ENCODE results near the gene SLC35F4.

SLC35F4 gene

DNA sequence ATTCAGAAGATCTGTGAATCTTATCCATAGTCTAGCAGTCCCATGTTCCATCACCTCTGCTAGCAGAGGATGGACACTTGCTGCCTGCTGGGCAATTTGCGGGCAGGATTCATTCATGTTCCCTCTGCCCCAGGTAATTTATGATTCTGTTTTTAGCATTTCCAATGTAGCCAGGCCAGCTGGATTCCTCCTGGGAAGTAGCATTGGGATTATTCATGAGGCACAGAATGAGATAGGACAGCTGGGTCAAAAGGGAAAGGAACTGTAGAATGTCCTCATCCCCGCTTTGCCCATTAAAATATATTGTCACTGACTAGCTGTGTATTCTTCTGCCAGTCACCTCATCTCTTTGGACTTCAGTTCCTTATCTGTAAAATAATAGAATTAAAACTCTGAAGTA lies 68.7 kb downstream of the SLC35F4 start:
- Histone ChIP-seq H3K36me3 (ENCODE audit: control insufficient read depth, insufficient read depth, low read length) (no peaks in the 10 kb centered on the region), H3K4me1 (no peaks in the 10 kb centered on the region), H2AFZ (no peak overlapping the region), H3K4me2 (ENCODE audit: low read length) (no peak overlapping the region), H3K79me2 (no peaks in the 10 kb centered on the region), H3K9me3 (ENCODE audit: control insufficient read depth, low read length) (no peaks in the 10 kb centered on the region), H3K27ac (no peak overlapping the region), H3K27me3 (ENCODE audit: control insufficient read depth, insufficient read depth, low read length) (no peaks in the 10 kb centered on the region), H3K4me3 (ENCODE audit: low read depth, low read length) (no peak overlapping the region), H3K9ac (no peak overlapping the region)
- TF ChIP-seq, protein P1, sequence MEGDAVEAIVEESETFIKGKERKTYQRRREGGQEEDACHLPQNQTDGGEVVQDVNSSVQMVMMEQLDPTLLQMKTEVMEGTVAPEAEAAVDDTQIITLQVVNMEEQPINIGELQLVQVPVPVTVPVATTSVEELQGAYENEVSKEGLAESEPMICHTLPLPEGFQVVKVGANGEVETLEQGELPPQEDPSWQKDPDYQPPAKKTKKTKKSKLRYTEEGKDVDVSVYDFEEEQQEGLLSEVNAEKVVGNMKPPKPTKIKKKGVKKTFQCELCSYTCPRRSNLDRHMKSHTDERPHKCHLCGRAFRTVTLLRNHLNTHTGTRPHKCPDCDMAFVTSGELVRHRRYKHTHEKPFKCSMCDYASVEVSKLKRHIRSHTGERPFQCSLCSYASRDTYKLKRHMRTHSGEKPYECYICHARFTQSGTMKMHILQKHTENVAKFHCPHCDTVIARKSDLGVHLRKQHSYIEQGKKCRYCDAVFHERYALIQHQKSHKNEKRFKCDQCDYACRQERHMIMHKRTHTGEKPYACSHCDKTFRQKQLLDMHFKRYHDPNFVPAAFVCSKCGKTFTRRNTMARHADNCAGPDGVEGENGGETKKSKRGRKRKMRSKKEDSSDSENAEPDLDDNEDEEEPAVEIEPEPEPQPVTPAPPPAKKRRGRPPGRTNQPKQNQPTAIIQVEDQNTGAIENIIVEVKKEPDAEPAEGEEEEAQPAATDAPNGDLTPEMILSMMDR (IDR thresholded peaks at IDR 0.05), result no peak

DNA sequence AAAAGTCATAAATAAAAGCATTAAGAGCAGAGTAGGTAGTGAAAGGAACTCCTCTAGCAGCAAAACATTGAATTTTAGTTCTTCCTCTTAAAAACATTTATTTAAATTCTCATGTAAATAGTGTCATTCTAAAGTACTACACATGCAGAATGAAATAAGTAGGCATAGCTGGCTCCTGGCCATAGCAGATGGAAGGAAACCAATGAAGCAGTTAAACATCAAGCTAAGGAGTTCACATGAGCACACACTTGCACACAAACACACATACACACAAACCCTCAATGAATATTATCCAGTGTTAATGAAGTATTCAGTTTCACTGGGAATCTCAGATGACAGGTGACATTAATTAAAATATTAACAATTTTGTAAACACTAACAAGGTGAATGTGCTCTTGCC lies 69.3 kb downstream of the SLC35F4 start:
- Histone ChIP-seq H3K36me3 (ENCODE audit: control insufficient read depth, insufficient read depth, low read length) (no peaks in the 10 kb centered on the region), H3K79me2 (no peaks in the 10 kb centered on the region), H3K4me2 (ENCODE audit: low read length) (no peak overlapping the region), H3K4me3 (ENCODE audit: low read depth, low read length) (no peak overlapping the region), H2AFZ (no peak overlapping the region), H3K27ac (no peak overlapping the region), H3K27me3 (ENCODE audit: control insufficient read depth, insufficient read depth, low read length) (no peaks in the 10 kb centered on the region), H3K9me3 (ENCODE audit: control insufficient read depth, low read length) (no peaks in the 10 kb centered on the region), H3K9ac (no peak overlapping the region), H3K4me1 (no peaks in the 10 kb centered on the region)
- TF ChIP-seq, protein P1 (IDR thresholded peaks at IDR 0.05), result no peak

DNA sequence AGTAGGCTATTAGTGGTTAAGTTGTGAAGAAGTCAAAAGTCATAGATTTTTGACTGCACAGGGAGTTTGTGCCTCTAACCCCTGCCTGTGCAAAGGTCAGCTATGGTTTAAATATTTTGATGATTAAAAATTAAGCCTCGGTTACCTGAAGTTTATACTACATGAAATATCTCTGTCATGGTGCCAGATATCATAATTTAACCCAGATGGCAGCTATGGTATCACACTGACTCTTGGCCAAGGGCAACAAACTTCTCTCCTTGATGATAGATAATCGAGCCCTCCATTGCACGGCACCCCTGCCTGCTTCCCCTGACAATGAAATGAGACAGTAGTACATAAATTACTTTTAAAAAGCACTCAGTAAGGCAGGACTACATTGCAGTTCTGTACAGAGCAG lies 80.8 kb downstream of the SLC35F4 start:
- Histone ChIP-seq H3K4me2 (ENCODE audit: low read length) (no peak overlapping the region), H3K27me3 (ENCODE audit: control insufficient read depth, insufficient read depth, low read length) (no peaks in the 10 kb centered on the region), H3K27ac (no peak overlapping the region), H3K9me3 (ENCODE audit: control insufficient read depth, low read length) (no peaks in the 10 kb centered on the region), H3K9ac (no peak overlapping the region), H3K36me3 (ENCODE audit: control insufficient read depth, insufficient read depth, low read length) (no peaks in the 10 kb centered on the region), H3K79me2 (no peaks in the 10 kb centered on the region), H3K4me1 (no peaks in the 10 kb centered on the region), H3K4me3 (ENCODE audit: low read depth, low read length) (no peak overlapping the region), H2AFZ (no peak overlapping the region)
- TF ChIP-seq, protein P1 (IDR thresholded peaks at IDR 0.05), result no peak

DNA sequence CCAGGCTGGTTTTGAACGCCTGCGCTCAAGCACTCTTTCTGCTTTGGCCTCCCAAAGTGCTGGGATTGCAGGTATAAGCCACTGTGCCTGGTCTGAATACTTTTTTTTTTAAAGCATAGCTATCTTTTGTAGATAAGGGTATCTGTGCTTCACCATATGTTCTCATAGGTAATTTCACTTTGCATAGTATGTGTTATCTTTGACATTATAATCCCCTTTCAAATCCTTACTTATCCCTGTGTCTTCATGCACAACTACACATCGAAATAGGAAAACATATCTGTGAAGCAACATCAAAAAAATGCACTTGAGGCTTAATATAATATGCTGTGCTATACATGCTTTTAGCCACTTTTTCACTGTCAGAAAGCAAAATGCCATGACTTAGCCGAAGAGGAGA lies 94.1 kb downstream of the SLC35F4 start:
- TF ChIP-seq, protein P1 (IDR thresholded peaks at IDR 0.05), result no peak
- H3K36me3 ChIP-seq (ENCODE audit: control insufficient read depth, insufficient read depth, low read length), result no peaks in the 10 kb centered on the region

DNA sequence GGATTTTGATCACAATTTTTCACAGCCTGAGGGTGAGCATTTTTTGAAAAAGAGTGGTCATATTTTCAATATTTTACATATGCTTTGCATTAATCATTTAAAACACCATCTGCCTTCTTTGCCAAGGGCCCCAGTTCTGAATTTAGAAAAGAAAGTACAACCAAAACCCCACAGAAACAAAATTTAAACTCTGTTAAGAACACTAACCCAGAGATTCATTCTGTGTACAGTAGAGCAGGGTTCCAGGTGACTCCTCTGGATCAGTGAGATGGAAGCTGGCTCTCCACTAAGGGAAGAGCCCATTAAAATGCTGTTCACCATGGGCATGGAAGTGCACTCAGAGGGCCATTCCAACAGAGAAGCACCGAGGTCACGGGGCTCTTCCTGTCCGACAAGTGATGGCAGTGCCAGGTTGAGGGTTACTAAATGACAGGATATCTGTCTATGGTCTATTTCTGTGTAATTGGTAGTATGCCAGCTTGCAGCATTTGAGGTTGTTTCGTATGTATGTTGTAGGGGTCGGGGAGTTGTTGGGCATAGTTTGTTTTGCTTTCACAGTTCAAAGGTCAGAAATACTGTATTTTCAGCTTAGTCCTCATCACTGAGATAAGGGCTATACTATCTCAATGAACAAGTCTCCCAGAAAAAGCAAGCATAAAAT lies 95.9 kb downstream of the SLC35F4 start:
- H3K9ac ChIP-seq, result no peak overlapping the region
- TF ChIP-seq, protein P1 (IDR thresholded peaks at IDR 0.05), result no peak
- no peaks in the 10 kb centered on the region for H3K4me1 ChIP-seq
- H3K36me3 ChIP-seq (ENCODE audit: control insufficient read depth, insufficient read depth, low read length), result no peaks in the 10 kb centered on the region
- no peak overlapping the region for H3K27ac ChIP-seq
- no peaks in the 10 kb centered on the region for H3K27me3 ChIP-seq (ENCODE audit: control insufficient read depth, insufficient read depth, low read length)
- no peak overlapping the region for H2AFZ ChIP-seq
- H3K4me3 ChIP-seq (ENCODE audit: low read depth, low read length), result no peak overlapping the region
- no peaks in the 10 kb centered on the region for H3K9me3 ChIP-seq (ENCODE audit: control insufficient read depth, low read length)
- H3K4me2 ChIP-seq (ENCODE audit: low read length), result no peak overlapping the region
- no peaks in the 10 kb centered on the region for H3K79me2 ChIP-seq

More for the DNA sequence above, 94.1 kb downstream of the SLC35F4 start:
- Histone ChIP-seq H3K79me2 (no peaks in the 10 kb centered on the region), H3K9ac (no peak overlapping the region), H2AFZ (no peak overlapping the region), H3K4me2 (ENCODE audit: low read length) (no peak overlapping the region), H3K4me1 (no peaks in the 10 kb centered on the region), H3K4me3 (ENCODE audit: low read depth, low read length) (no peak overlapping the region), H3K9me3 (ENCODE audit: control insufficient read depth, low read length) (no peaks in the 10 kb centered on the region), H3K27me3 (ENCODE audit: control insufficient read depth, insufficient read depth, low read length) (no peaks in the 10 kb centered on the region), H3K27ac (no peak overlapping the region)

All from parathyroid adenoma (tissue), 2 donors.